Measurements from ENCODE around the gene EAPP. TPM values are rescaled to one million over a fixed set of nuclear protein-coding genes. Genes with fewer than 3 reads are reported as not detected.

Gene EAPP
- total and polyA plus RNA-seq, 2 of the 4 experiments (the other 2 are of a cell fraction) = 29.9 to 32.3 TPM

GRCh38 chr14:34502545-34503225, 36.8 kb downstream of the EAPP start:
- in situ Hi-C loops (cut with MboI; ENCODE audit: low sequenced_read_pairs) (no loop called here), dilution Hi-C loops (cut with HindIII; ENCODE audit: low sequenced_read_pairs, unreplicated experiment) (no loop called here)
- peak; percentile 49 for DNase-seq

More at GRCh38 chr14:34502545-34503225, 36.8 kb downstream of the EAPP start:
- Histone ChIP-seq H4K91ac (ENCODE audit: insufficient read depth, low read depth, low read length) (no peak overlapping the region), H3K9me1 (ENCODE audit: insufficient read depth, low read length) (no peaks in the 10 kb centered on the region), H2BK20ac (ENCODE audit: low read depth, low read length) (no peak overlapping the region), H3K4me2 (ENCODE audit: low read depth, low read length) (no peak overlapping the region), H3K79me1 (ENCODE audit: low read depth in 1 of 2, low read length in 2 of 2) (no peaks in the 10 kb centered on the region), H3K9ac (ENCODE audit: low read depth, low read length) (no peak overlapping the region), H3K27me3 (ENCODE audit: control insufficient read depth, insufficient read depth, low read length) (no peaks in the 10 kb centered on the region), H3K14ac (replicated peaks; ENCODE audit: low read depth, low read length) (peak overlapping the region; percentile 48), H3K9me3 (ENCODE audit: control insufficient read depth, insufficient read depth, low read length) (no peaks in the 10 kb centered on the region), H3K4me3 (ENCODE audit: insufficient read depth, low read depth, low read length) (no peak overlapping the region), H2AFZ (replicated peaks; ENCODE audit: low read length, poor library complexity) (peak overlapping the region; percentile 50), H3K4me1 (ENCODE audit: control insufficient read depth, insufficient read depth, low read length) (peaks cover 12% of the 10 kb centered on the region), H2BK5ac (ENCODE audit: low read depth, low read length, poor library complexity, severe bottlenecking) (peak overlapping the region; percentile 4), H4K20me1 (ENCODE audit: insufficient read depth, low read length) (no peaks in the 10 kb centered on the region), H2AK9ac (replicated peaks; ENCODE audit: low read depth, low read length, poor library complexity) (no peak overlapping the region), H4K5ac (ENCODE audit: low read depth, low read length) (peak overlapping the region; percentile 27; the same call in 1 of the 2 replicates), H3K27ac (ENCODE audit: insufficient read depth, low read length) (peak overlapping the region; percentile 72; the same call in 1 of the 2 replicates), H2BK15ac (ENCODE audit: low read depth, low read length) (peak overlapping the region; percentile 78; the same call in 1 of the 3 replicates), H3K4ac (ENCODE audit: low read depth, low read length) (peak overlapping the region; percentile 51), H3K56ac (ENCODE audit: extremely low read depth, insufficient read depth, low read length) (no peak overlapping the region), H3K18ac (ENCODE audit: low read depth, low read length) (peak overlapping the region; percentile 58), H3K36me3 (ENCODE audit: control insufficient read depth, insufficient read depth, low read length) (no peaks in the 10 kb centered on the region), H3K23ac (ENCODE audit: low read depth, low read length) (peak overlapping the region; percentile 23; the same call in 1 of the 2 replicates), H2AK5ac (ENCODE audit: low read depth, low read length) (0 out of 2 replicates have a peak overlapping the region, but pooled peaks have one; percentile 67), H4K8ac (ENCODE audit: low read depth in 2 of 2, low read length in 2 of 2) (peak overlapping the region; percentile 37 to 83; a peak in 3 of 4 replicates), H2BK120ac (ENCODE audit: low read depth, low read length) (peak overlapping the region; percentile 60; the same call in 1 of the 2 replicates)
- peak; percentile 76 for ATAC-seq (ENCODE audit: low read depth)
- BruUV-seq (replicated peaks) = no TSS peak
- ChIA-PET POLR2A (ENCODE audit: unreplicated experiment) (no interaction called here), CTCF (no interaction called here)
- intact Hi-C loops (cut with micrococcal nuclease) = no loop called here
- no peak for TF ChIP-seq FOS (IDR thresholded peaks at IDR 0.05; ENCODE audit: low read depth, low read length)
- no peak for TF ChIP-seq SMC3 (IDR thresholded peaks at IDR 0.05; ENCODE audit: low read depth, low read length)
- TF ChIP-seq RCOR1 (IDR thresholded peaks at IDR 0.05; ENCODE audit: insufficient replicate concordance, low read length) = no peak
- TF ChIP-seq MAFK (IDR thresholded peaks at IDR 0.05; ENCODE audit: low read depth, low read length) = no peak
- no peak for TF ChIP-seq POLR2A (IDR thresholded peaks at IDR 0.05; ENCODE audit: low read depth, low read length)
- no peak for TF ChIP-seq MAZ (IDR thresholded peaks at IDR 0.05; ENCODE audit: borderline replicate concordance, low read depth, low read length)
- no peak for TF ChIP-seq CHD1 (IDR thresholded peaks at IDR 0.05; ENCODE audit: low read depth, low read length)
- TF ChIP-seq CEBPB (IDR thresholded peaks at IDR 0.05; ENCODE audit: low read depth, low read length) = no peak
- TF ChIP-seq RFX5 (IDR thresholded peaks at IDR 0.05; ENCODE audit: low read depth, low read length) = no peak
- TF ChIP-seq CTCF (conservative IDR thresholded peaks at IDR 0.05; ENCODE audit: low read depth, low read length) = no peak
- TF ChIP-seq ELK1 (IDR thresholded peaks at IDR 0.05; ENCODE audit: borderline replicate concordance, low read depth, low read length) = no peak
- TF ChIP-seq MXI1 (IDR thresholded peaks at IDR 0.05; ENCODE audit: borderline replicate concordance, low read depth, low read length) = no peak
- no peak for TF ChIP-seq NFE2L2 (IDR thresholded peaks at IDR 0.05; ENCODE audit: low read depth, low read length)
- TF ChIP-seq USF2 (IDR thresholded peaks at IDR 0.05; ENCODE audit: low read depth, low read length) = no peak
- TF ChIP-seq BHLHE40 (IDR thresholded peaks at IDR 0.05; ENCODE audit: low read depth, low read length) = no peak
- no CpG with 5 or more reads among the region's 2 CpGs for WGBS, 2 experiments (ENCODE audit: extremely low coverage in 2 of 2, insufficient read length in 1 of 2)

All from IMR-90 (cell line).